Esophagus squamous epithelium (tissue), 5 donors: ENCODE results near the gene HELZ. TPM values are rescaled to one million over a fixed set of nuclear protein-coding genes. Genes with fewer than 3 reads are reported as not detected.
A peak's percentile ranks its signal among the peaks of the same experiment; 100 is the strongest.

Source experiments
- DNase-seq: peaks from one replicate; lab custom pipeline; 2025; lab: John Stamatoyannopoulos, UW
- H3K27ac ChIP-seq, 4 donors: fragments of 200-600 bp; sonication (generic); one replicate each; pipeline ENCODE4 v1.5.1; 2016 to 2019; ENCODE audit warnings: mild to moderate bottlenecking in 1 of 4
- H3K27me3 ChIP-seq, 4 donors: fragments of 200-600 bp; sonication (generic); 1 replicate in 3 of 4; 2 replicates in 1 of 4; pipeline versions ENCODE4 v1.5.1 to v1.6.0; 2017 to 2021; ENCODE audit warnings: antibody characterized with exemption in 1 of 4
- H3K36me3 ChIP-seq, 3 donors: fragments of 200-600 bp; sonication (generic); one replicate each; pipeline ENCODE4 v1.5.1; 2016 to 2019
- H3K4me1 ChIP-seq, 3 donors: fragments of 200-600 bp; sonication (generic); one replicate each; pipeline ENCODE4 v1.5.1; 2017 to 2019
- H3K4me3 ChIP-seq, 4 donors: fragments of 200-600 bp; sonication (generic); 1 replicate in 3 of 4; 2 replicates in 1 of 4; pipeline ENCODE4 v1.5.1; 2016 to 2019; ENCODE audit warnings: mild to moderate bottlenecking in 2 of 4, moderate library complexity in 1 of 4
- H3K9me3 ChIP-seq, 3 donors: fragments of 200-600 bp; sonication (generic); one replicate each; pipeline ENCODE4 v1.5.1; 2016 to 2019
- POLR2A ChIP-seq, 4 donors: fragments of 450-650 bp; IDR thresholded peaks; one replicate each; pipeline ENCODE4 v1.6.1; 2017; ENCODE audit warnings: antibody characterized with exemption in 4 of 4, mild to moderate bottlenecking in 4 of 4, moderate library complexity in 3 of 4
- WGBS, 2 donors: methylation state at CpG; one replicate each; pipeline ENCODE4 v1.1.5; 2018; 5-methylcytosine and 5-hydroxymethylcytosine counted together
- intact Hi-C: fragments of 100-400 bp; cut with DNase I; formaldehyde crosslinking; loops from one replicate; pipeline ENCODE4 v1.15.0; 2022
- total RNA-seq, 4 donors: library from RNA; depleted of rRNA; stranded (reverse); fragments of >200 nt; gene quantifications; one replicate each; pipeline ENCODE4 v1.1.0, GENCODE V29; 2016
- TF ChIP-seq, protein P1 (sequence below), 6 experiments: fragments of 450-650 bp in 4 of 6; fragments of 200-600 bp in 2 of 6; sonication (generic) in 2 of 6; IDR thresholded peaks; one replicate each; pipeline ENCODE4 v1.5.1; 2016 to 2019; ENCODE audit warnings: antibody characterized with exemption in 6 of 6, mild to moderate bottlenecking in 4 of 6, moderate library complexity in 4 of 6
- donor health status: DM: yes; HTN: yes; CAD: no.

HELZ gene
- total RNA-seq, 4 donors from 2014 or later, result 11.4 to 42.5 (median 26.8) TPM

- no peak overlapping the region for H3K4me3 ChIP-seq
- intact Hi-C loops, result no loop called here
- no peaks in the 10 kb centered on the region for H3K27me3 ChIP-seq
- WGBS, 2 donors, result 78 to 93% methylated on average over 2 of the region's 2 CpGs
- H3K36me3 ChIP-seq, result peaks cover 6 to 32% (median 6%) of the 10 kb centered on the region in 3 donors
- no peak for DNase-seq
- no peaks in the 10 kb centered on the region for H3K9me3 ChIP-seq
- H3K4me1 ChIP-seq, result peaks cover 0 to 12% (median 0%) of the 10 kb centered on the region in 3 donors
- no peak for TF ChIP-seq POLR2A (IDR thresholded peaks at IDR 0.05)
- TF ChIP-seq, protein P1, sequence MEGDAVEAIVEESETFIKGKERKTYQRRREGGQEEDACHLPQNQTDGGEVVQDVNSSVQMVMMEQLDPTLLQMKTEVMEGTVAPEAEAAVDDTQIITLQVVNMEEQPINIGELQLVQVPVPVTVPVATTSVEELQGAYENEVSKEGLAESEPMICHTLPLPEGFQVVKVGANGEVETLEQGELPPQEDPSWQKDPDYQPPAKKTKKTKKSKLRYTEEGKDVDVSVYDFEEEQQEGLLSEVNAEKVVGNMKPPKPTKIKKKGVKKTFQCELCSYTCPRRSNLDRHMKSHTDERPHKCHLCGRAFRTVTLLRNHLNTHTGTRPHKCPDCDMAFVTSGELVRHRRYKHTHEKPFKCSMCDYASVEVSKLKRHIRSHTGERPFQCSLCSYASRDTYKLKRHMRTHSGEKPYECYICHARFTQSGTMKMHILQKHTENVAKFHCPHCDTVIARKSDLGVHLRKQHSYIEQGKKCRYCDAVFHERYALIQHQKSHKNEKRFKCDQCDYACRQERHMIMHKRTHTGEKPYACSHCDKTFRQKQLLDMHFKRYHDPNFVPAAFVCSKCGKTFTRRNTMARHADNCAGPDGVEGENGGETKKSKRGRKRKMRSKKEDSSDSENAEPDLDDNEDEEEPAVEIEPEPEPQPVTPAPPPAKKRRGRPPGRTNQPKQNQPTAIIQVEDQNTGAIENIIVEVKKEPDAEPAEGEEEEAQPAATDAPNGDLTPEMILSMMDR (IDR thresholded peaks at IDR 0.05), result no peak
- H3K27ac ChIP-seq, result no peak overlapping the region
These were observed 34.1 kb downstream of the HELZ start for GRCh38 chr17:67210915-67211314.

DNA sequence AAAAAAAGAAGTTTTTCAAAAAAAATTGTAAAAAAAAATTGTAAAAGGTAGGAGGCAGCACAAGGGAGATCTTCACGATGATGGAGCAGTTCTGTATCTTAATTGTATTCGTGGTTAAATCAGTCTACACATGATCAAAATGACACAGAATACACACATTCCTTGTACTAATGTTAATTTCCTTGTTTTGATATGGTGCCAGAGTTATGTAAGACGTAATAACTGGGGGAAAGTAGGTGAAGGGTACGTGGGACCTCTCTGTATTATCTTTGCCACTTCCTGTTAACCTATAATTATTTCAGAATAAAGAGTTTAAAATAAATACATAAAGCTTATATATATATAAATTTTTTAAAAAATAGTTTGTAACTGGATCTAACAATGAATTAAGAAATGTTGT is 36.8 kb downstream of the HELZ start:
- no peak for TF ChIP-seq POLR2A (IDR thresholded peaks at IDR 0.05)
- TF ChIP-seq, protein P1 (IDR thresholded peaks at IDR 0.05), result no peak
- no peak for DNase-seq
- Histone ChIP-seq H3K27me3 (no peaks in the 10 kb centered on the region), H3K4me1 (peaks cover 0 to 9% (median 0%) of the 10 kb centered on the region in 3 donors), H3K36me3 (peaks cover 0 to 9% (median 0%) of the 10 kb centered on the region in 3 donors), H3K27ac (no peak overlapping the region), H3K9me3 (no peaks in the 10 kb centered on the region), H3K4me3 (no peak overlapping the region)
- 72 to 74% methylated on average over 4 of the region's 4 CpGs for WGBS, 2 donors
- intact Hi-C loops, result no loop called here

- no peak overlapping the region for H3K4me3 ChIP-seq
- no peak overlapping the region for H3K27ac ChIP-seq
- peaks cover 7 to 45% (median 11%) of the 10 kb centered on the region in 3 donors for H3K36me3 ChIP-seq
- H3K27me3 ChIP-seq, result no peaks in the 10 kb centered on the region
- no peak for TF ChIP-seq POLR2A (IDR thresholded peaks at IDR 0.05)
- TF ChIP-seq, protein P1 (IDR thresholded peaks at IDR 0.05), result no peak
- DNase-seq, result no peak
- H3K9me3 ChIP-seq, result no peaks in the 10 kb centered on the region
- intact Hi-C loops, result no loop called here
- H3K4me1 ChIP-seq, result no peaks in the 10 kb centered on the region
These were observed 41.2 kb downstream of the HELZ start for GRCh38 chr17:67203818-67204217.

GRCh38 chr17:67202503-67202902 is 42.5 kb downstream of the HELZ start:
- H3K9me3 ChIP-seq, result no peaks in the 10 kb centered on the region
- no peak overlapping the region for H3K27ac ChIP-seq
- no peak overlapping the region for H3K4me3 ChIP-seq
- H3K4me1 ChIP-seq, result no peaks in the 10 kb centered on the region
- DNase-seq, result no peak
- TF ChIP-seq, protein P1 (IDR thresholded peaks at IDR 0.05), result no peak
- TF ChIP-seq POLR2A (IDR thresholded peaks at IDR 0.05), result no peak
- H3K27me3 ChIP-seq, result no peaks in the 10 kb centered on the region
- 76 to 83% methylated on average over 1 of the region's 1 CpG for WGBS, 2 donors
- peaks cover 7 to 57% (median 11%) of the 10 kb centered on the region in 3 donors for H3K36me3 ChIP-seq
- intact Hi-C loops, result no loop called here

DNA sequence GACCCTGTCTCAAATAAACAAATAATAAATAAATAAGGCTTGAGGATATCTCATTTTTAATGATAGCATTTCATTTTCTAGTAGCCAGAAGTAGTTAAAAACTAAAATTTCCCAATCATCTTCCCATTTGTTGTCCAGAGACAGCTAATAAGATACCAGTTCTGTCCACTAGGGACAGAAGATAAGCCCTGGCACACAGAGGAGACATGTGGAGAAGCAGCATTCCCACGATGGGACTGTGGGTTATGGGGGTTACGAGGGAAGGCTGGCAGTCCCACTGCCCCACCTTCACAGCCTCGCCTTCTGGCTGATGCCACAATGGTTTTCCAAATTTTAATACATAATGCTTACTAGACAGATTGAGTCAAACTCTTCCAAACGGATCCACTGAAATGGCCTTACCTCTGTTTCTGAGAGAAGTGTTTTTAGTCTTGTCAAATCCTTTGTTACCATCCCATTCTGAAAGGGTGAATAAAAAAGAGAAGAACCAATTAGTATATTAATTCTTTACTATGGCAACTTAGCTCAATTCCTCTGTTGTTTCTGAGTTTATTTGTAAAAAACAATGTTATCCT is 44.2 kb downstream of the HELZ start:
- TF ChIP-seq, protein P1 (IDR thresholded peaks at IDR 0.05), result peak in 3 of 6 experiments; percentile 25 to 46 (median 28)
- TF ChIP-seq POLR2A (IDR thresholded peaks at IDR 0.05), result no peak
- no peaks in the 10 kb centered on the region for H3K9me3 ChIP-seq
- WGBS, 2 donors, result 88 to 90% methylated on average over 4 of the region's 4 CpGs
- no peaks in the 10 kb centered on the region for H3K27me3 ChIP-seq
- intact Hi-C loops, result no loop called here
- no peak overlapping the region for H3K27ac ChIP-seq
- H3K4me3 ChIP-seq, result no peak overlapping the region
- H3K4me1 ChIP-seq, result no peaks in the 10 kb centered on the region
- no peak for DNase-seq
- peaks cover 7 to 74% (median 11%) of the 10 kb centered on the region in 3 donors for H3K36me3 ChIP-seq
